Islet of Langerhans (tissue), 1 donor: Measurements from ENCODE around the gene MSH2.
"Not testable (repeated sequence)": the region's sequence is repeated elsewhere in the genome, so short reads cannot be mapped to it uniquely, and the experiment has no call there.

Source experiments
- FAIRE-seq: peaks from one replicate; lab custom pipeline; 2011; peaks lifted over from hg19 to GRCh38; lab: Jason Lieb, UNC

MSH2 gene

GRCh38 chr2:47485177-47485576 is 82.2 kb downstream of the MSH2 start:
- no peak for FAIRE-seq

GRCh38 chr2:47485751-47486300 is 82.9 kb downstream of the MSH2 start:
- no peak for FAIRE-seq

- peak; percentile 84 for FAIRE-seq
These were observed 84.0 kb downstream of the MSH2 start for GRCh38 chr2:47486841-47487497.

GRCh38 chr2:47487498-47487875 is 84.5 kb downstream of the MSH2 start:
- no peak for FAIRE-seq

- FAIRE-seq = no peak
These were observed 86.1 kb downstream of the MSH2 start for GRCh38 chr2:47488870-47489584.

GRCh38 chr2:47490406-47490805 is 87.5 kb downstream of the MSH2 start:
- no peak for FAIRE-seq

- no peak for FAIRE-seq
These were observed 90.5 kb downstream of the MSH2 start for GRCh38 chr2:47493317-47494035.

GRCh38 chr2:47494267-47495130 is 91.5 kb downstream of the MSH2 start:
- no peak for FAIRE-seq

- no peak for FAIRE-seq
These were observed 95.0 kb downstream of the MSH2 start for GRCh38 chr2:47497843-47498460.

GRCh38 chr2:47499093-47499492 is 96.1 kb downstream of the MSH2 start:
- FAIRE-seq = no peak

- FAIRE-seq = no peak
These were observed 96.8 kb downstream of the MSH2 start for GRCh38 chr2:47499621-47500309.

GRCh38 chr2:47501374-47502200 is 98.6 kb downstream of the MSH2 start:
- FAIRE-seq = no peak

- not testable (repeated sequence) for FAIRE-seq
These were observed 99.5 kb downstream of the MSH2 start for GRCh38 chr2:47502498-47502897.

GRCh38 chr2:47503481-47504070 is 100.6 kb downstream of the MSH2 start:
- no peak for FAIRE-seq

- no peak for FAIRE-seq
These were observed 101.3 kb downstream of the MSH2 start for GRCh38 chr2:47504174-47504810.

GRCh38 chr2:47506024-47506423 is 103.1 kb downstream of the MSH2 start:
- FAIRE-seq = no peak

- FAIRE-seq = no peak
These were observed 103.5 kb downstream of the MSH2 start for GRCh38 chr2:47506436-47506835.

- no peak for FAIRE-seq
These were observed 105.1 kb downstream of the MSH2 start for GRCh38 chr2:47508080-47508479.

- FAIRE-seq = no peak
These were observed 105.7 kb downstream of the MSH2 start for GRCh38 chr2:47508641-47509040.
